GM18868 (cell line): ENCODE measurements around the gene TLL1.
A peak's percentile ranks its signal among the peaks of the same experiment; 100 is the strongest.

Experiments used
- ATAC-seq: cut with Tn5 transposase; IDR thresholded peaks from one replicate; pipeline ENCODE4 v1.9.1; 2021; ENCODE audit warnings: mild to moderate bottlenecking, moderate library complexity; ENCODE audit not compliant: unreplicated experiment

Gene TLL1

DNA sequence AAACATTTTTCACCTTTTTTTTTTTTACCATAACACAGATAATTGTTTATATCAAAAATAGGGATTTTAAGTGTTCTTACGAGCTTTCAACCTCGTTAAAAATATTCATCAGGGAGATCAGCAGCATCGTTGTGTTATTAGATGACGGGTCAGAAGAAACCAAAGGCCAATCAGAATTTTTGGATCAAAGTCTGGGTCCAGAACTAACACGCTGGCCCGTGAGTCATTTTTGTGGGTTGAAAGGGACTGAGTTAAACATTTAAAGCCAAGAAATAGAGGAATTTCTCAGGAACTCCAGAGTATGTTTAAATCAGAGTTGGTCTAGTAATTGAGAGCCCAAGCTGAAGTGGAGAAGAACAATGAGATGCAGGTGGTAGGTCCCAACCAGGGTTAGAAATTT lies 170.8 kb downstream of the TLL1 start:
- ATAC-seq, result no peak

DNA sequence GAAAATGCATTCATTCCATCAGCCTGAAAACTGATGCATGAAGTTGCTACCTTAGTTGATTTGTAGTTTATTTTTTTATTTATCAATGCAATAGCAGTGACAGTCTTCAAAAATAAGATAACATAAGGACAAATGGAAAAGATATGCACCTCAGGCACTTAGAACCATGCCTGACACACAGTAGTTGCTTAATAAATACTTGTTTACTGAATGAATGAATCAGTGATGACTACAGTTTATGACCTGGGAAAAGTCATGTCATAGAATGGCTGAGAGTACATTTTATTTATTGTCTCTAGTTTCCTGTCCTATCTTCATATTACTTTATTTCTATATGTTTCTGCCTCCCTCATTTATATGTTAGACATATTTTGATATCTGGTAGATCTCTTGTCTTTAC lies 171.8 kb downstream of the TLL1 start:
- ATAC-seq, result no peak

DNA sequence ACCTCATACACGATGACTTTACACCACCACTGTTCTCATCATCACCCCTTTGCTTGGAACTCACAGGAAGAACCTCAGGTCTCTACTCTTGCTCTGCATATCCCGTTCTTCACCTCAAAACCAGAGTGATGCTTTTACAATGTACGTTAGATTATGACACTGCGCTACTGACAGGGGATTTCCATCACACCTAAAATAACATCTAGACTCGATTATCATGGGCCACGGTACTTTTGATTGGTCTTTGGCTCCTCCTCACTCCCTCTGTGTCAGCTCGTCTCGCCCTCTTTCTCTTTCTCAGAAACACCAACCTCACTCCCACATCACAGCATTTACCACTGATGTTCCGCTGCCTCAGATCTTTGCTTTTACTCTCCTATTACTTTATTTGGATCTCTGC lies 172.4 kb downstream of the TLL1 start:
- ATAC-seq, result peak; percentile 66

DNA sequence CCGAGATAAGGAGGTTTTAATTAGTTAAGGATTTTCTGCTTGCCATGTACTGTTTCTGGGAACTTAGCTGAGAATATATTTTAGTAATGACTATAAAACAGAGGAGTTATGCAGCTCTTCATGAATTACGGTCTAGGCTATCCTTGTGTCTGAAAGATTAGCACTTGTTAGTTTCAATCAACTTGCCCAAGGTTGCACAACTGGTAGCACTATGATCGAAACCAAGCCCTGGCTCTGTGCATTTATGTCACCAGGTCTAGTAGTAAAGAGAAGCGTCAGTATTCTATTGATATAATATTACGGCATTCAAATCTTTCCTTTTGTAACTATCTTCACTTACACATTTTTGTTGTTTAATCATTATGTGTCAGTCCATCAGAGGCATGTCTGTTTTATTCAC lies 176.0 kb downstream of the TLL1 start:
- no peak for ATAC-seq

DNA sequence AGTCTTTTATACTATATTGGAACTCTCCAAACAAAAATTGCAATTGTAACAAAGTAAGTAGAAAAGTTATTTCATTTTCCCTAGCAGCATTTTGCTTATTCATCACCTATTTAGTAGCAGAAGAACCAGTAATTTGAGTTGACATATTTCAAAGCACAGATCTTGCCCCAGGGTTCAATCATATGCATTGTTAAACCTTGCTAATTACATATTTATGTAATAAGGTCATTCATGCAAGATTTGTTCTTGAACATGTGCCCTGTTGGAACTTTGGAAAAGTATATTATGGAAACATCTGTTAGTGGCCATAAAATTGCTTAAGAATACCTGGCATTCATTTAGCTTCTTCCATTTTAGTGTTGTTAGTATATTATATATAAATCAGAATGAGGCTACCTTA lies 191.7 kb downstream of the TLL1 start:
- ATAC-seq, result no peak

DNA sequence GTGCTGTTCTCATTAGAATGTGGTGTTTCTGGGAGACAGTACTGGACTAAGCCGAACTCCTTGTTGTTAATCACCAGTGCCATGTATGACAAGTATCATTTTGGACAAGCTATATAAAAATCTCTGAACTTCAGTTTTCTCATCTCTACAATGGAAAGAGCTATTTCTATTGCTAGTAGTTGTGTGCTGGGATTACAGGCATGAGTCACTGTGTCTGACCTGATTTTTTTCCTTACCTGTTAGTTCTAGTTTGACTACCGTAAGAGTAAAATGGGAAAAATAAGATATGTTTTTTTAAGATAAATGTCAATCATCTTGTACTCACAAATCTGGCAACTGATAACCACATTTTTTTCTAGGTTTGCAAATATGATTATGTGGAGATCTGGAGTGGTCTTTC lies 192.3 kb downstream of the TLL1 start:
- ATAC-seq, result no peak

DNA sequence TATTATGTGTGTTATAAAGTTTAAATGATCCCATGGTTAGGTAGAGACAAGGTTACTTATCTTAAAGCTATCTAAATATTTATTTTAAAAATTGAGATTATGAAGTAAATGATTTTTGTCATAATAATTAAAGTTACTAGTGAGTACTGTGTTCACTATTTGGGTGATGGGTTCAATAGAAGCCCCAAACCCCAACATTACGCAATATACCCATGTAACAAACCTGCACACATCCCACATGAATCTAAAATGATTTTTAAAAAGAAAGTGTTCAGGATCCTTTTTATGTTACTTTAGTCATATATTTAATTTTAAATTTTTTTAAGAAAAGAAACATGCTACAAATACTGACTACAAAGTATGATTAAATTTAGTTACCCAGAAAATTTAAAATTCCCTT lies 193.9 kb downstream of the TLL1 start:
- no peak for ATAC-seq

DNA sequence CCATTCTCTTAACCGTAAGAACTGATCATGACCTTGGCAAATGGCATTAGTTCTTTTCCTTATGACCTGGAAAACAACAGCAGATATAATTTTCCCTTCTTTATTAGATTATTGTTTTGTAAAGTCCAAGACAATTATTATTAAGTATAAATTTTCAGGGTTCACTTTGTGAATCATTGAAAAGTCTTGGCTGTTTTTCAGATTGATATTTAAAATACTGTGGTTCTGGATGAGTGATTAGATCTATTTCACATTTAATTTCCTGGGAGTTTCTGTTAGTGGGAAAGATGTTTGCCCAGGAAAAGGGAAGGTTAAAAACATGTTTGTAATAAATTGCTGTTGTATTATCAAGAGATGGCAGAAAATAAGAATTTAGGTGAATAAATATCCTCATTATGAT lies 194.9 kb downstream of the TLL1 start:
- no peak for ATAC-seq

DNA sequence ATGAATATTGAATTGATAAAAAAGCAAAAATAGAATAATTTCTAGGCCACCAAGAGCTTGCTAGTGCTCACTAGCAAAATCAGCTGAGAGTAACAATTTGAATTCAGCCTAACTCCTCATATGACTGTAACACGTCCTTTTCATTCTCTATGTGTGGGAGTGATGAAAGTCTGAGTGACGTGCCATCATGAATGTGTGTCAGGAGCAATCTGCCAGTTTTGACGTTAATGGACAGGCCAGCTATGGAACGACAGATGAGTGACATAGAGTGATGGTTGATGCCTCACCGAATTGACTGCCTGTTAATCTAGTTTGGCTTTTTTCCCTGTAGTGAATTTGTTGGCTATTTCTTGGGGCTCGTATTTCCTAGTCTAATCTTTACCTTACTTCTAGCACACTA lies 200.7 kb downstream of the TLL1 start:
- no peak for ATAC-seq

DNA sequence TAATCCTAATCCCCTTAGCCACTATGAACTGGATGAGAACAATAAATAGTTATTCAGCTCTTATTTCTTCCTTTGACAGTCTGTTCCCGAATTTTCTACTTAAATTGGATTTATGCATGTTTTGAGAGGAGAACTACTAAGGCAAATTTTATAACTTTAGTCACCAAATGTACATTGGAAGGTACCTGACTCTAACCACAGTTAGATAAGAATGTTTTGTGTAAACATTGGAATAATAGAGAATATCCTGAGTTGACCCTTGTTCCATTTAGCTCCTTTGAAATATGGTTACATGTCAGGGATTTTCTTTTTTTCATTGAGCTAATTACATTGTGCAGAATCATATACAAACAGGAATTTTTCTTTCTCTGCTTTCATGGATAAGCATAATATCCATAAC lies 202.6 kb downstream of the TLL1 start:
- no peak for ATAC-seq

DNA sequence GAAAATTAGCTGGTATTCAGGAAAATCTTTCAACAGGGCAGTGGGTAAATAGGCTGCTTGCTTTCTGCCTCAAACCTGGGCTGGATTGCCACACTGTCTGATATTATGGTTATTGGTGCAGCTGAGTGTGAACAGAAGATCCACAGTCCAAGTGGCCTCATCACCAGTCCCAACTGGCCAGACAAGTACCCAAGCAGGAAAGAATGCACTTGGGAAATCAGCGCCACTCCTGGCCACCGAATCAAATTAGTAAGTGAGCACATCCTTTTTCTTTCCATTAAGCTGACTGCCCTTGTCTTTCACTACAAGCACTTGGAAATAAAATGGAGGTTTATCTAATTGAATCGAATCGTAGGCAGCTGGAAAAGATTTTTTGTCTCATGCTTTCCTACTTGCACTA lies 204.7 kb downstream of the TLL1 start:
- ATAC-seq, result no peak

DNA sequence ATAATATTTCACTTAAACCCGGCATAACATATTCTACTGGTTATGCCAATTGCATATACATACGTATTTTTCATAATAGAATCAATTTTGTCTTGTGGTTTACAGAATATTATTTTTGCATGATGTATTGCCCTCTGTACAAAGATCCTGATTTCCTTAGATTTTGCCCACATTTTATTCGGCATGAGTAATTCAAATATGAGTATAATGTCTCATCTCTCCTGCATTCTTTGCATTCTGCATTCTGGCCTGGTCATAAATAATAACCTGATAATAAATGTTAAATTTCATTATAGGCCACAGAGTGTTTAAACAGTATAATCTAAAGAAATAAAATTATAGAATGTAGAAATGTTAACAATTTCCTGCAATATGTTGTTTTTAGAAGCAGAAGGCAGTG lies 205.3 kb downstream of the TLL1 start:
- no peak for ATAC-seq

DNA sequence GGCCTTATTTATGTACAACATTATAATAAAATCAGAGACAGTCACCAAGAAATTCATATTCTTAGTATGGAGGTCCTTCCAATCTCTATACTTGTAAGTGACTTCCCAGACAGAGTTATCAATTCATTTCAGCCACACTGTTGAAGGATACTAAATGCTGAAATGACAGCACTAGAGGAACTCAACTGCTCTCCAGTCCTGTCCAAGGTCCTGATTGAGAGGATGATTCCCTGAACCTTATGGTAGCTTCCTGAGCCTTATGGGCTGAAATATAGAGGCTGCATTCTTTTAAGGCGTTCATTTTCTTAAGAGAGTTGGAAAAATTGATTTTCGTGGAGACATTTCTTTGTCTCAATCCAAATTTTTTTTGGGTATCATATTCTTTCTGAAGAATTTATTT lies 205.9 kb downstream of the TLL1 start:
- no peak for ATAC-seq

DNA sequence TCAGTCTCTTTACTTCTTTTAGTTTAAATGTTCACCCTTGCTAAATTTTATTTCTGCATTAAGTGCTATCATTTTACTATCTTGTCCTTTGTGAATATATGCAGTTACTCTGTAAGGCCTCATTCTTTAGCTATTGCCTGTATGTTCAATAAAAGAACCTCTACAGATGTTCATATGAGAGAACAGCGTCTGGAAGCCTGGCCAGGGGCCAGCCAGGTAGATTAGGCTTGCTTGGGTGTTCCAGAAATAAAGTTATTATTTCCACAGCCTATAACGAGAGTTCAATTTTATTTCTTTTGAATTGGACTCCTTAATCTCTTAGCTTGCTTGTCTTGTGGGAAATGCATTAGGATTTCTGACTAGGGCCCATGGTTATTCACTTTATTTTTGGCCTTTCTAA lies 214.5 kb downstream of the TLL1 start:
- no peak for ATAC-seq

DNA sequence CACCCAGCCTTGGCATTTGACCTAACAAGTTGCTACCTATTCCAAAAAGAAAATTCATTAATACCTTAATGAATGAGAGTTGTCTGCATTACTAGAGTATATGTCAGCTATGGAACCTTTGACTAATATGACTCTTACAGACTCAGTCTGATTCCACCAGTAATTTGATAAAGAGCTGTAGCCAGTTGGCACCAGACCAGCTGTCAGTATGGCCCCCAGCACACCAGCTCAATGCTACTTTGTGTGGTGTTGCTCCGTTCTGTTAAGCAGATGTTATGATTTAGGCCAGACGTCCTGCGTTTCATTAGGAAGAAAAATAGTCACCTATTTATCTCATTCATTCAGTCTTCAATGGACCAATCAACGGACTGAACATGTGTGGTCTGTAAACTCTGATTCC lies 215.5 kb downstream of the TLL1 start:
- ATAC-seq, result no peak

DNA sequence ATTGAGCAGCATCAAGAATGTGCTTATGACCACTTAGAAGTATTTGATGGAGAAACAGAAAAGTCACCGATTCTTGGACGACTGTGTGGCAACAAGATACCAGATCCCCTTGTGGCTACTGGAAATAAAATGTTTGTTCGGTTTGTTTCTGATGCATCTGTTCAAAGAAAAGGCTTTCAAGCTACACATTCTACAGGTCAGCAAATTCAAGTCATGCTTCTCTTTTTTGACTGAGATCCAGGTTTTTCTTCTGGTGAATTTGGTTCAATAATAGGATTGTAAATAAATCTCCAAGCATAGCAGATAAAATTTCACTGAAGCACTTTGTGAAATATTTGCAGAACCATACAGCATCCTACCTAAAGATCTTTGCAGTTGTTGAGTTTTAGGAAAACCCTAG lies 218.1 kb downstream of the TLL1 start:
- no peak for ATAC-seq

DNA sequence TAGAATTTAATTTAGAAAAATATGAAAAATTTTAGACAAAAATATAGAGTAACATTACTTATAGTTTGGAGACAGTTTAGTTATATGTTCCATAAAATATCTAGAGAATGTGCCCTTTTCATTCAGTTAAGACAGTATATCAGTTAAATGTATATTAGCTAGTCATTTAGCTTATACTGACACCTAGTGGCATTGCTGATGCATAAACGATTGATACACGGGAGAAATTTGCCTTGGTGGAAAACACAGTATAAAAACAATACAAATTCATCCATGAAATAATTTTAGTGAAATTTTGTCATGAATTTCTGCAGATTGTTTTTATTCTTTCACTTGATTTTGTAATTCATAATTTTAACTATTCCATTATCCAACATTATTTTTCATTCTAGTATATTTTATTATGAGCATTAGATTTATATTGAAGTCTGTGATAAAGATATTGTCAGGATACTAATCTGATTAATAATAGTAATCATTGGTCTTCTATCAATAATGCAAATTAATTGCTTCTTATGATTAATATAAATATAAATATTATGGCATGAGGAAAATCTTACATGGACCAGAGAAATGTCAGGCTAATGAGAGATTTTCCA lies 219.0 kb downstream of the TLL1 start:
- peak; percentile 94 for ATAC-seq

DNA sequence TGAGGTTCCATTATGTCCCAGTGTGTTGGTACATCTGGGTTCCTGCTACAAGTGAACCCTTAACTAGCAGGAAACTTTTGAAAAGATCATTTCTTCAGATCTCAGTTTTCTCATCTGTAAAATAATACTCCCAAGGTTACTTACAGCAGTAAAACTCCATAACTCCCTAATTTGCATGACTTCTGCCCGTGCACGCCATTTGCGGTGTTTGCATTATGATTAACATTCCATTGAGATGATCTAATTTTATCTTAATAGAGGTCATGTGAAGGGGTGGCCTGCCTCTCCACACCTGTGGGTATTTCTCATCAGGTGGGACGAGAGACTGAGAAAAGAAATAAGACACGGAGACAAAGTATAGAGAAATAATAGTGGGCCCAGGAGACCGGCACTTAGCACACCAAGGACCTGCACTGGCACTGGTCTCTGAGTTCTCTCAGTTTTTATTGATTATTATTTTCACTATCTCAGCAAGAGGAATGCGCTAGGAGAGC lies 219.8 kb downstream of the TLL1 start:
- ATAC-seq, result no peak

DNA sequence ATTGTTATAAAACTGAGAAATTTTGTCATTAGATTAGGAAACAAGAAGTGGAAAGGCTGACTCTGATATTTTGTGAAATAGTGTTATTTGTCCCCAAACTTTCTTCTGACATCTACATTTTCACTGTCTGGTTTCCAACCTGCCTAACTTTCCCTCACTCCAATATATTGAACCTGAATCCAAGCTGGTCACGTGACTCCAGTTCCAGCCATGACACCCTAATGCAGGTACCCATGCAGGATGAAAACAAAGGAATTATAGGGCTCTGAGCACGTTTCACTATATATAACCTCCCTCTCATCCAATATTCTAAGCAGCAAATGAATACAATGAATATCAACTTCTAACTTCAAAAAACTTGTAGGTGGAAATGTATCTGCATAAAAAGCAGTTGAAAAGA lies 231.6 kb downstream of the TLL1 start:
- ATAC-seq, result no peak

DNA sequence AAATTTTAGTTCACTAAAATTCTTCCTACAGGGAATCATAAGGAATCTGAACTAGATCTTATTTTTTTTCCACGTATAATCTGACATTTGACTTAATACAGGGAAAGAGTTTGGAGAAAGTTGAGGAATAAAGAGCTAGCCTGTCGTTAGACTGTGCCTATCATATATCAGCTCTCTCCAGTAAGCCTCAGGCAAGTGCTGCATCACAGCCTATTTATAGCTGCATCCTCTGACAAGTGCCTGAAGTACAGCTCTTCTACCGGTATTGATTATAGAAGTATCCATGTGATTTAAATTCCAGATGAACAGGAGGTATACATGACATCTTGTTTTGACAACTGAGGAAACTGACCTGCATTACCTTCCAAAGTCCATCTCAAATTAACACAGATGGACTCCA lies 248.9 kb downstream of the TLL1 start:
- no peak for ATAC-seq

DNA sequence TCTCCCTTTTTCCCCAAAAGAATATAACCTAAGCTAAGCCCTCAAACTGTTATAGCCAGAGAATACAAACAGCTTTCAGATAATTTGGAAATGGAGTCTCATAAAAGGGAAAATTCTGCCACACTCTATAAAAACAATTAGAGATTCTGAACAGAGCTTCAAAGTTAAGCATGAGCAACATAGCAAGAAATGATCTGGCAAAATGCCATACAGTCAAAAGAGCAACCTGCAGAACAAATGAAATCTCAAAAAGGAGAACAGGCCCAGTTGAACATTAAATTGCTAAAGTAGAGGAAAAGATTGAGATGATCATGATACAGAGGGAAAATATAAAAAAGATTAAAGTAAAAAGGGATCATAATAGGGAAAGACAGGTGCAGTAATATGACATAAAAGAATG lies 250.5 kb downstream of the TLL1 start:
- no peak for ATAC-seq

DNA sequence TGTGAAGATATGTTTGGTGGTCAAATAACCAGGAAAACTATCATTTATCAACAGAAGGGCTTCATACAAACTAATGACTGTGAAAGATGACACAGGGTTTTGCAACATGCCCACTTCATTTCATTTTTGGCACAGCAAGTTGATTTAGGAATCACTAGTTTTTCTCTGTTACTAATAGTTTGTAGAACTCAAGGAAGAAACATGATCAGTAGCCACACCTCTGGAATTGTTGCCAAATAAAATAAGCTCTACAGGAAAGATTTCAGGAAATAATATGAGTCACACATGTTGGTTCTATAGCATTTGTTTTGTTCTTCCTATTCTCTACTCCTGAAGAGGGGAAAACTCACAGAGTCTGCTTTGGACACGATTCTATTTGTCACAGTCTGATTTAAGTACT lies 255.4 kb downstream of the TLL1 start:
- no peak for ATAC-seq

DNA sequence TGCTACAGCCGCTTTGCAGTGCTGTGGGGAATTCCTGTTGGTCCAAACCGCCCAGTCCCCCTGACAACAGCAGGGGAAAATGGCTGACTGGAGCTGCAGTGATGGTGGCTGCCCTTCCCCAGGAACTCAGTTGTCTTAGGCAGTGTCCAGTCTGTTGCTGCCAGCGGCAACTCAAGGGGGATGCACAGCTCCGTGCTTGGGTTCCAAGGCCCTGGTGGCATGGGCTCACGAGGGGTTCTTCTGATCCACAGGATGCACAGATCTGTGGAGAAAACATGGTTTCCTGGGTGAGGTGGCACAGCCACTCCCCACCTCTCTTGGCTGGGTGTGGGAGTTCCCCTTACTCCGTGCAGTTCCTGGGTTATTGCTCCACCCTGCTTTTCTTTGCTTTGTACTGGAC lies 261.2 kb downstream of the TLL1 start:
- no peak for ATAC-seq

DNA sequence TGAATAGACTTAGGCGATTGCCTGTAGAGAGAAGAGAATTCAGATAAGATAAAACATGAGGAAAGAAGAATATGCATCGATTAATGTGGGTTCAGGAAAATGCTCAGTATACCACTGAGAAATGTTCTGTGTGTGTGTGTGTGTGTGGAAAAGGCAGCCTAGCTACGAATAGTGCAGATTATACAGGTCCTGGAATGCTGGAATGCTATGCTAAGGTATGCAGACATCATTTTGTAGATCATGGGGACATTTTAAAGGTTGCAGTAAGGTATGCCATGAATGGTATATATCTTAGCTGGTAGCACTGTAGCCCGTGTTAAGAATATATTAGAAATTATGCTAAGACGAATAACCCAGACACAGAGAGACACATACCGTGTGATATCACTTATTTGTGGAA lies 267.9 kb downstream of the TLL1 start:
- ATAC-seq, result no peak
